ENCODE measurements around the gene LMOD2. TPM values are rescaled to one million over a fixed set of nuclear protein-coding genes. Genes with fewer than 3 reads are reported as not detected.
"Not testable (repeated sequence)": the region's sequence is repeated elsewhere in the genome, so short reads cannot be mapped to it uniquely, and the experiment has no call there.

The LMOD2 gene, protein sequence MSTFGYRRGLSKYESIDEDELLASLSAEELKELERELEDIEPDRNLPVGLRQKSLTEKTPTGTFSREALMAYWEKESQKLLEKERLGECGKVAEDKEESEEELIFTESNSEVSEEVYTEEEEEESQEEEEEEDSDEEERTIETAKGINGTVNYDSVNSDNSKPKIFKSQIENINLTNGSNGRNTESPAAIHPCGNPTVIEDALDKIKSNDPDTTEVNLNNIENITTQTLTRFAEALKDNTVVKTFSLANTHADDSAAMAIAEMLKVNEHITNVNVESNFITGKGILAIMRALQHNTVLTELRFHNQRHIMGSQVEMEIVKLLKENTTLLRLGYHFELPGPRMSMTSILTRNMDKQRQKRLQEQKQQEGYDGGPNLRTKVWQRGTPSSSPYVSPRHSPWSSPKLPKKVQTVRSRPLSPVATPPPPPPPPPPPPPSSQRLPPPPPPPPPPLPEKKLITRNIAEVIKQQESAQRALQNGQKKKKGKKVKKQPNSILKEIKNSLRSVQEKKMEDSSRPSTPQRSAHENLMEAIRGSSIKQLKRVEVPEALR
- total RNA-seq = 0.47 TPM

DNA sequence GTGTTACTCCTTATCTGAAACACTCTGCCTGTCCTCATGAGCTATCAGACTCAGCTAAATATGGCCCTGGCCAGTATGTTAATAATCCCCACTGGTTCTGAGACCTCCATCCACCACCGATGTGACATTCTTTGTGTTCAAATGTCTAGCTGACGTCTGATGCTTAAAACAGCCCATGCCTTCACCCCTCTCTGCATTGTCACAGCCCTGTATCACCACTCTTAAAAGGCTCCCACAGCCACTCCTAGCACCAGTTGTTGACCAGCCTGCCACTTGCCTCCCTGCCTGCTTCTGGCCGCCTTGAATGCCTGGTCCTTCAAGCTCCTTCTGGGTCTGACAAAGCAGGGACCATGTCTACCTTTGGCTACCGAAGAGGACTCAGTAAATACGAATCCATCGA lies at the start of gene LMOD2:
TSS of gene LMOD2 (plus strand) at position 253 of the 400 bp plus-strand sequence. CDS start at position 351, 98 bp downstream.
- DNase-seq (ENCODE audit: low spot score) = no peak

DNA sequence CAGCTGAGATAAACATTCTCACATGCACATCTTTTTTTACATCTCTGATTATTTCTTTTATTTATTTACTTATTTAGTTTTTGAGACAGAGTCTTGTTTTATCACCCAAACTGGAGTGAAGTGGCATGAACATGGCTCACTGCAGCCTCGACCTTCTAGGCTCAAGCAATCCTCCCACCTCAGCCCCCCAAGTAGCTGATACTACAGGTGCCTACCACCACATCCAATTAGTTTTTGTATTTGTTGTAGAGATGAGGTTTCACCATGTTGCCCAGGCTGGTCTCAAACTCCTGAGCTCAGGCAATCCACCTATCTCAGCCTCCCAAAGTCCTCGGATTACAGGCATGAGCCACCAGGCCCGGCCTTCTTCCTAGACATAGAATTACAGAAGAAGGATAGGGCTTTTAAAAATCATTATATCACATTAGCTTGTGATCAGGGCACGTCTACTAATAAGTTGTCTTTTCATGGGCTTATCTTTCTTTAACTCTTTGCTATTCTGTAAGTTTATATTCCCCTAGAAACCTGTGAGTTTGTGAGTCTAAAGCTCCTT lies 48.2 kb upstream of the LMOD2 start:
- no peak for DNase-seq (ENCODE audit: low spot score)

DNA sequence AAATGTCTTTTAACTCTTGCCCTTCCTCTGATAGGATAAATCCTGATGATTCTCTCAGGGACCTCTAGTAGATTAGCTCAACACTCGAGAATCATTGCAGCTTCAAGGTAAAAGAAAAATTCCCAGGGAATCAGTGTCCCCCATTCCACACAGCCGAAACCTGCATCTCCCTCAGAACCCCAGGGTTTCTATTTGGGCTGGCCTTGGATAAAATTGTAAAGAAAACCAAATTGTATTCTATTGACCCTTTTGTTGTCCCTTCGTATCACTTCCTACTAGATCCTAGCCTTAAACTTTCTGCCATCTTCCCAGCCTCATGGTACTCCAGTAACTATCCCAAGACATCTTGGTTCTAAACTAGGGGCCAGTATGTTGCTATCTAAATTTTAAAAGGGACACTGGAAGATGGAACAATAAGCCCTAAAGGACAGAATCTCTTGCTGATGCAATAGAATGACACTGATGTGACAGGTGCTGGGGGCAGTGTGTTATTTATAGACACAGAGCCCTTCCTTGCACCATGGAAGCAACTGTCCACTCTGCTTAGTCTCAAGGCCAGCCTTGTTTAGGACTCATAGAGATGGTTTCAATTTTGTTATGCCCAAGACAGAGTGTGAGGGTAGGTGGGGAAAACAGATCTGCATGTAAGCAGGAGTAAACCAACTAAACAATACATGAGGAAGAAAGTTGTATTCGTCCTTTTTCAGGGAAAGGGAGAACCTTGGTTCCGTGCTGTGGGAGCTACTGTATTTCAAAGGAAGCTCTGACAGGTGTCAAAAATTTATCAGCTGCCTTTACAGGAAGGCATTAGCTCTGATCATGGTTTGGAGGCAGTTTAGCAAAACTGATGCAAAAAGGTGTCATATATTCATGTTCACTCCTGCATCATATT lies 46.4 kb upstream of the LMOD2 start:
- no peak for DNase-seq (ENCODE audit: low spot score)

DNA sequence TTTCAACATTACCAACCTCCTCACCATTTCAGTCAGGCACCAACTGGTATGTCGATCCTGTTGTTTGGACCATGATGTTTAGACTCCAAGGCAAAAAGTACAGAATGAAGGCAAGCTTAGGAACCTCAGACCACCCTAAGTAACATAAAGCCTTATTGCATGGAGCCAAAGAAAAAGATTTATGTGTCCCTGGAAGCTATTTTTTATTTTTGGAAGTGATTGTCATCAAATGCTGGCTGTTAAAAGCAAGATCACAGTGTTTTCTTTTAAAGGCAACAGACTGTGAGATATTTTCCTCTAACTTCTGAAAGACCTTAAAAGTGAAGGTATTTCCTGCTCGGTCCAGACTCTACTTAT lies 45.8 kb upstream of the LMOD2 start:
- DNase-seq (ENCODE audit: low spot score) = no peak

DNA sequence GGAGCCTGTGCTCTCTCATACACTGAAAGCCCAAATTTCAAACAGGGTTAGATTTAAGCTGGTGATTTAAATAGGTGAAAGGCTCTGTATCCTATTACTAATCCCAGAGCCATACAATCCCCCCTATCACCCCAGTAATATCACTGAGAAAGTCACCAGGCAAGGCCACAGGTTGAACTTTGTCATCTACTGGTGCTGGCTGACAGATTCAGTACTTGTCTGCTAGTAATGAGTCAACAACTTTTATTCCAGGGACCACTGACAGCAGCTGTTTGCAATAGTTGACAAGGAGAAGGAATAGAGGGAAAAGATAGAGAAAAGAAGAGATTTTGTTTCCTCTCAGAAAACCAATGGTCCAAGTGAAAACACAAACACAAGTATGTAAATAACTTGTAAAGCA lies 43.6 kb upstream of the LMOD2 start:
- no peak for DNase-seq (ENCODE audit: low spot score)

- DNase-seq (ENCODE audit: low spot score) = no peak
Observed at GRCh38 chr7:123615344-123615743, 40.3 kb upstream of the LMOD2 start.

- DNase-seq (ENCODE audit: low spot score) = no peak
Observed at GRCh38 chr7:123616223-123616622, 39.4 kb upstream of the LMOD2 start.

- no peak for DNase-seq (ENCODE audit: low spot score)
Observed at GRCh38 chr7:123621707-123622106, 34.0 kb upstream of the LMOD2 start.

DNA sequence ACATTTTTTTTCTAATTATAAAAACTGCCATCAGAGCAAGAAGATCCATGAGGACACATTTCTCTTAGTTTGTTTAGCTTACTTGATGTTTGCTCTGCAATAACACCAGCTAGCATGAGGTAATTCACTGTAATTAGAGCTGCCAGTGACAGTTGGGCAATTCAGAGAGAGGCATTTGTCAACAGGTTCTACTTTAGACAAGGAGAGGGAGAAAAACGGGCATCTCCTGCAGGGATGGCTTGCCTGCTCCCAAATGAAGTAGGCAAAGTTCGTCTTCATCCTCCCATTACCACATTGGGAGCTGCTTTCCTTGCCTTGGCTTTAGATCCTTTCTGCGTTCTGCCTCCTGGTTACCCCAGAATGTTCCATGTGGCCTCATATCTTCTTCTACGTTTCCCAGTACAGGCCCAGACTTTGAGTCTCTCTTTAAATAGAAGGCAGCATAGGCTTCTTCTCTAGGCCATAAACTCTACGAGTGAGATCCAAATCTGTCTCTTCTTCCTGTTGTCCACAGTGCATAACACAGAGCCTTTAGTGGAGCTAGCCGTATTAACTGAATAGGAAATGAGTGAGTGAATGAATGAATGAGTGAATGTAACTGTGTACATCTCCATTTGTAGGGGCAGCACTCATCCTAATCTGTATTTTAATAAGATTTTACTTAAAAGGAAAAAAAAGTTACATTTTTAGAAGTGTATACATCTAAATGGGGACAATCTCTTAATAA lies 32.8 kb upstream of the LMOD2 start:
- no peak for DNase-seq (ENCODE audit: low spot score)

- DNase-seq (ENCODE audit: low spot score) = no peak
Observed at GRCh38 chr7:123624527-123625183, 31.0 kb upstream of the LMOD2 start.

DNA sequence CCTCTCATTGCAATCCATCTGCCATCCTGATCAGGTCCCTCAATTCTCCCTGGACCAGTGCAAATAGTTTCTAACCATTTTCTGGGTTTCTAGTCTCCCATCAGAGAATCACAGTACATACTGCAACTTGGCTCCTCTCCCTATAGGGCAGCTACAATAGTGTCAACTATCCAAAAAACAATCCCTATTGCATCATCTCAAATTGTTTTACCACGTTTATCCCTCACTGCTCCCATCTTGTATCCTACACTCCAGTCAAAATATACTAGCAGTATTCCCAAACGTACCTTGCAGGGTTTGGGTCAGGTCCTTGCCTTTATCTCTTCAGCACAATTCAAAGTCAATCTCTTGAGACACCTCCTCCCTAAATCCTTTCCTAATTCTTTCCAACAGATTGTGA lies 30.4 kb upstream of the LMOD2 start:
- no peak for DNase-seq (ENCODE audit: low spot score)

GRCh38 chr7:123627851-123628250 lies 27.8 kb upstream of the LMOD2 start:
- DNase-seq (ENCODE audit: low spot score) = no peak

GRCh38 chr7:123628829-123629228 lies 26.8 kb upstream of the LMOD2 start:
- no peak for DNase-seq (ENCODE audit: low spot score)

- no peak for DNase-seq (ENCODE audit: low spot score)
Observed at GRCh38 chr7:123629281-123629680, 26.4 kb upstream of the LMOD2 start.

- DNase-seq (ENCODE audit: low spot score) = no peak
Observed at GRCh38 chr7:123632808-123633207, 22.9 kb upstream of the LMOD2 start.

GRCh38 chr7:123633553-123633952 lies 22.1 kb upstream of the LMOD2 start:
- DNase-seq (ENCODE audit: low spot score) = no peak

- not testable (repeated sequence) for DNase-seq (ENCODE audit: low spot score)
Observed at GRCh38 chr7:123634011-123634573, 21.6 kb upstream of the LMOD2 start.

GRCh38 chr7:123635551-123636359 lies 19.9 kb upstream of the LMOD2 start:
- DNase-seq (ENCODE audit: low spot score) = no peak

GRCh38 chr7:123637203-123637602 lies 18.5 kb upstream of the LMOD2 start:
- no peak for DNase-seq (ENCODE audit: low spot score)

DNA sequence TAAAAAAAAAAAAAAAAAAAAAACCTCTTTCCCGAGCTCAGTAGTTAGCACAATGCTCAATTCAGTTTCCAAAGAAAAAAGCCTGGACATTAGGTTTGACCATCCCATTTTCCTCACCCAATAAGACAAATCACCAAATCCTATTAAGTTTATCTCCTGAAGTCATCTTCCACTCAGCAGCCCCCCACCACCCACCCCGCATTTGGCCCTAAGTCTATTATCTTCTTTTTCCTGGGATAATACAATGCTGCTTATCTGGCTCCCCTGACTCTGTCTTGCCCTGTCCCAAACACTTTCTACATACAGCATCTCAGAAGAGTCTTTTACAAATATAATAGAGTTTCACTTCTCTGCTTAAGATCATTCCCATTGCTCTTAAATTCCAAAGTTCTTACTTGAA lies 17.8 kb upstream of the LMOD2 start:
- no peak for DNase-seq (ENCODE audit: low spot score)

Data from ureter (tissue), 1 donor.